Type B pancreatic cell (in vitro differentiated cells): ENCODE data around the gene FFAR4. TPM values are rescaled to one million over a fixed set of nuclear protein-coding genes. Genes with fewer than 3 reads are reported as not detected.

Experiments used
- DNase-seq: peaks from one replicate; pipeline ENCODE4 v3.0.0; 2021; ENCODE audit warnings: mixed read lengths; ENCODE audit not compliant: unreplicated experiment; ENCODE audit errors: extremely low spot score
- H3K27ac Mint-ChIP-seq: 2 replicates; pipeline ENCODE4 v1.8.0; 2021; ENCODE audit warnings: mild to moderate bottlenecking, mixed read lengths
- H3K27me3 Mint-ChIP-seq: 2 replicates; pipeline ENCODE4 v1.8.0; 2021; ENCODE audit warnings: mixed read lengths
- H3K36me3 Mint-ChIP-seq: 2 replicates; pipeline ENCODE4 v1.8.0; 2021; ENCODE audit warnings: mixed read lengths
- H3K4me1 Mint-ChIP-seq: one replicate; pipeline ENCODE4 v1.8.0; 2021; ENCODE audit warnings: mixed read lengths; ENCODE audit not compliant: unreplicated experiment
- H3K4me3 Mint-ChIP-seq: 2 replicates; pipeline ENCODE4 v1.8.0; 2021; ENCODE audit warnings: mild to moderate bottlenecking, mixed read lengths
- H3K9me3 Mint-ChIP-seq: 2 replicates; pipeline ENCODE4 v1.8.0; 2021; ENCODE audit warnings: mixed read lengths
- total RNA-seq: library from RNA; stranded (reverse); gene quantifications from 2 replicates; pipeline ENCODE4 v1.2.1, GENCODE V29; 2021; ENCODE audit warnings: low replicate concordance
- TF ChIP-seq, protein P1 (sequence below): fragments of 200-600 bp; sonication (generic); conservative IDR thresholded peaks from 2 replicates; pipeline ENCODE4 v1.5.0; 2021; ENCODE audit warnings: antibody characterized with exemption, mild to moderate bottlenecking

Gene FFAR4
- total RNA-seq, 1 donor from 2014 or later = 0.70 TPM

DNA sequence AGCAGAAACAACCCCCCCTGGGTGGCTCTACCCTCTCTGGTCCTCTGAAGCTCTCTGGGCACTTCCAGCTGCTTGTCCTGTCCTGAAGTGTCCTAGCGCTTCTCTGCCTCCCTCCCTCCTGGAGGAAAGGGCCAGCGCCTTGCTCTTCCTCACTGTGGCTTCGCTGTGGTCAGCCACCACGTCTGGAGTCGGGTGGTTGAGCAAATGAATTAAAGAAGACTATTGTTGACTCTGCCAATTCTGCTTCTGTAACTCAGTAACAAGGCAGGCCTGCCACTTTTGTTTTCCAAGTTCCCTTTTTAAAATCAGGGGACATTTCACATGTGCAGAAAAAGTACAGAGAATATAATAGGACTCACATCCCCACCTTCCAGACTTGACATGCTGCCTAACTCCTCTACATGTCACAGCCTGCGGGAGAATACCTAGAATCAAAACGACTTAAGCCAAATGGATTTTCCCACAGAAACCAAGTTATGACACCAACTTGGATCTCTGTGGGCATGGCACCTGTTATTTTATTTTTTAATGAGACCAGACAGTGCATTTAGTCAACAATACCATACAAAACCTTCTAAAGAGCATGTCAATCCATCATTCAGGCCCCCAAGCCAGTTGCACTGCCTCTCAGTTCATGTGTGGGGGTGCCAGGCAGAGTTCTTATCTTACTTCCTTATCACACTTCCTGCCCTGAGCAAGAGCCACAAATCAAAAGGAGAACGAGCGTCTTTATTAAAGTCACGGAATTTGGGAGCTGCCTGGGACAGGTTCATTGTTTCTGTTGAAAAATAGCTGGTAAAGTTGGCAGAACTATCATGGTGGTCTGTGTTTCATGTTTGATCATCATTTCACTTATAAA is 6.8 kb downstream of the FFAR4 start:
- peaks cover 59% of the 10 kb centered on the region for H3K27me3 Mint-ChIP-seq
- TF ChIP-seq, protein P1, sequence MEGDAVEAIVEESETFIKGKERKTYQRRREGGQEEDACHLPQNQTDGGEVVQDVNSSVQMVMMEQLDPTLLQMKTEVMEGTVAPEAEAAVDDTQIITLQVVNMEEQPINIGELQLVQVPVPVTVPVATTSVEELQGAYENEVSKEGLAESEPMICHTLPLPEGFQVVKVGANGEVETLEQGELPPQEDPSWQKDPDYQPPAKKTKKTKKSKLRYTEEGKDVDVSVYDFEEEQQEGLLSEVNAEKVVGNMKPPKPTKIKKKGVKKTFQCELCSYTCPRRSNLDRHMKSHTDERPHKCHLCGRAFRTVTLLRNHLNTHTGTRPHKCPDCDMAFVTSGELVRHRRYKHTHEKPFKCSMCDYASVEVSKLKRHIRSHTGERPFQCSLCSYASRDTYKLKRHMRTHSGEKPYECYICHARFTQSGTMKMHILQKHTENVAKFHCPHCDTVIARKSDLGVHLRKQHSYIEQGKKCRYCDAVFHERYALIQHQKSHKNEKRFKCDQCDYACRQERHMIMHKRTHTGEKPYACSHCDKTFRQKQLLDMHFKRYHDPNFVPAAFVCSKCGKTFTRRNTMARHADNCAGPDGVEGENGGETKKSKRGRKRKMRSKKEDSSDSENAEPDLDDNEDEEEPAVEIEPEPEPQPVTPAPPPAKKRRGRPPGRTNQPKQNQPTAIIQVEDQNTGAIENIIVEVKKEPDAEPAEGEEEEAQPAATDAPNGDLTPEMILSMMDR = no peak
- no peaks in the 10 kb centered on the region for H3K36me3 Mint-ChIP-seq

DNA sequence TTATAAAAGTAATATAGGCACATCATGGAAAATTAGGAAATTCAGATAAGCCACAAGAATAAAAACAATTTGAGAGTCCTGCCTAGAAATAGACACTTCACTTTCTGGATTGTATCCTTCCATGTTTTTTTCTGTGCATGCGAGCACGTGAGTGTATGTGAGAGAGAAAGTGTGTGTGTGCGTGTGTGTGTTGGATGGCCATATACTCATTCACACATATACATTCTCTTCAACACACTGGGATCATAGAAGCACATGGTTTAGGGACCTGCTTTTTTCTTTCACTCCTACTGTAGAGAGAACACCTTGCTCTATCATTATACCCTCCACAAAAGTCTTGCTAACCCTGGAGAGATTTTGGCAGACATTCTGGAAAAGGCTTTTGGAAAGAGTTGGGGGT is 7.5 kb downstream of the FFAR4 start:
- H3K27me3 Mint-ChIP-seq = peaks cover 53% of the 10 kb centered on the region
- H3K36me3 Mint-ChIP-seq = no peaks in the 10 kb centered on the region
- peaks cover 13% of the 10 kb centered on the region for H3K4me1 Mint-ChIP-seq
- TF ChIP-seq, protein P1 = no peak
- H3K9me3 Mint-ChIP-seq = no peaks in the 10 kb centered on the region
- H3K4me3 Mint-ChIP-seq = peak overlapping the region; percentile 28
- H3K27ac Mint-ChIP-seq = no peak overlapping the region
- no peak for DNase-seq

More for the DNA sequence above, 6.8 kb downstream of the FFAR4 start:
- Mint-ChIP-seq H3K27ac (peak overlapping the region; percentile 12), H3K4me1 (peaks cover 13% of the 10 kb centered on the region), H3K4me3 (peak overlapping the region; percentile 30), H3K9me3 (no peaks in the 10 kb centered on the region)
- no peak for DNase-seq

DNA sequence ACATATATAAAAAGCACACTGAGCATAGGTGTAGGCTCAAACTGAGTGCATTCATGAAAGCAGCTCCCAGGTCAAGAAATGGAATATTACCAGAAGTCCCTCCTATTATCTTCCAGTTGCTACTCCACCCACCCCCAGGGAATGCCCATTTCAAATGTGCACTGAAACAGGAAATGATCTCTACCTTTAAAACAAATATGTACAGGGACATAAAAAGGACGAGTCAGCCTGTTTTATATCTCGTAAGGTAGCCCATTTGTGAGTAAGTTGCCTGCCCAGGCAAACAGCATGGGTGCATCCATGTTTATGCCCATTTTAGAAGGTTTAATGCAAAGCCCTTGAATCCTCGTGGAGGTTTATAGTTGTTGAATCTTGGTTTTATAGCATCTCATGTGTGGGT is 10.4 kb downstream of the FFAR4 start:
- Mint-ChIP-seq H3K4me1 (peaks cover 19% of the 10 kb centered on the region), H3K27ac (no peak overlapping the region), H3K9me3 (no peaks in the 10 kb centered on the region), H3K36me3 (peaks cover 5% of the 10 kb centered on the region), H3K27me3 (peaks cover 35% of the 10 kb centered on the region), H3K4me3 (no peak overlapping the region)
- TF ChIP-seq, protein P1 = no peak
- no peak for DNase-seq

DNA sequence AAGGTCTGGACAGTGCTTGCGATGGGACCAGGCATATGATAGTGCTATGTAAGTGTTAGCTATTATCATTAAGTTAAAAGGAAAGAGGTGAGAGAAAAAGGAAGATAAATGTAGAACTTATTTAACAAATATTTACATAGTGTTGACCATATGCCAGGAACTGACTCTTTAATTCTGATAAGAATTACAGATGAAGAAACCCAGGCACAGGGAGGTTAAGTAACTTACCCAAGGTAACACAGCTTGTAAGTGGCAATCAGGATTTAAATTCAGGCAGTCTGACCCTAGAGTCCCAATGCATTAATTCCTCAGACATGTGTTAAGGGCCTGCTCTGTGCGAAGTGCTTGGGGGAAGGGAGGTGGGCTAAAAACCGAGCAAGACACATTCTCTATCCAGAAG is 11.1 kb downstream of the FFAR4 start:
- TF ChIP-seq, protein P1 = no peak
- Mint-ChIP-seq H3K27ac (no peak overlapping the region), H3K4me3 (no peak overlapping the region), H3K36me3 (peaks cover 5% of the 10 kb centered on the region), H3K27me3 (peaks cover 29% of the 10 kb centered on the region), H3K4me1 (peaks cover 19% of the 10 kb centered on the region), H3K9me3 (no peaks in the 10 kb centered on the region)
- DNase-seq = no peak

DNA sequence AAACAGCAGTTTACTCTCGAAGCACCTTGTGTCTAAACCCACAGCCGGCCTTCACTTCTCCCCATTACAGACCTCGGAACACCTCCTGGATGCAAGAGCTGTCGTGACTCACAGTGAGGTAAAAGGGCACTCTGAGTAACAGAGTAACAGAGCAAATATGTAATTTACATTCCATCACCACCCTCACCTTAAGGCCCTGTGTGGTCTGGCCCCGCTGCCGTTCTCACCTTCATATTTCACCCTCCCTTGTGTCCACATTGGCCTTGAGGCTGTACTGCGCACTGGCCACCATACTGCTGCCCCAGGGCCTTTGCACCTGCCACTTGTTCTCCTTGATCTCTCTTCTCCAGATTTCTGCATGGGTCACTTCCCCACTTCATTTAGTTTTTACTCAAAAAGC is 12.6 kb downstream of the FFAR4 start:
- H3K9me3 Mint-ChIP-seq = no peaks in the 10 kb centered on the region
- no peak for DNase-seq

More for the DNA sequence above, 12.6 kb downstream of the FFAR4 start:
- TF ChIP-seq, protein P1 = no peak
- Mint-ChIP-seq H3K27ac (no peak overlapping the region), H3K27me3 (peaks cover 21% of the 10 kb centered on the region), H3K4me3 (no peak overlapping the region), H3K4me1 (peaks cover 11% of the 10 kb centered on the region), H3K36me3 (peaks cover 5% of the 10 kb centered on the region)
